ENCODE results near the gene RPS6KA2.
"Not testable (repeated sequence)": the region's sequence is repeated elsewhere in the genome, so short reads cannot be mapped to it uniquely, and the experiment has no call there.

The RPS6KA2 gene

GRCh38 chr6:166655713-166656229, 28.7 kb upstream of the RPS6KA2 start:
- no peak for DNase-seq

DNA sequence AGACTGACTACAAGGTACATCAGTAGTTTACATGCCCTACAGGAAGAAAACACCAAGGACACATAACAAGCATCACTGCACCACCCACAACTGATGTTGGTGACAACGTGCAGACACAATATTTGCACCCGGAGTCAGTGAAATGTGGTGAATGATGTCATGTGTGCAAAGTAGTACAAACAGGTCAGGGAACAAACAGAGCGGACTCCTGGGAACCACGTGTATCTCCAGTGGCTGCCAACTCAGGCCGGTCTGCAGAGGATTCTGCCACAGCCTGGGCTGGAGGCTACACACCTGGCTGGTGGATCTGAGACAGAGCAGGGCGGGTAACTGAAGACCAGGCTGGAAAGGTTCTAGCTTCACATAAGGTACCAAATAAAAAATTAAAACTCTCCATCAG, 28.2 kb upstream of the RPS6KA2 start:
- no peak for DNase-seq

- no peak for DNase-seq
Observed at GRCh38 chr6:166654573-166654972, 27.5 kb upstream of the RPS6KA2 start.

DNA sequence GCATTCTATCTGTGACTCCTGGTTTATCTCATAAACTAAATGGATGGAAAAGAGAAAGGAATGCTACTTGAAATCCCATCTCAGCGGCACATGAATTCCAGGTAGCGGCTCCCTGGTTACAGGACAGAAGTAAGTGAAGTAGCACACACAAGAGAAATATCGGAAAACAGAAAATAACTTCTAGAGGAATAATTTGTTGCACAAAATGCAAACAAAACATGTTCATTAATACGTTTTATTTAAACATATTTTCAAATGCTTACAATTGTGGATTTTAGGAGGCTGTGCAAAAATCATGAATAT, 26.5 kb upstream of the RPS6KA2 start:
- DNase-seq = no peak

GRCh38 chr6:166650824-166651807, 24.1 kb upstream of the RPS6KA2 start:
- DNase-seq = no peak

DNA sequence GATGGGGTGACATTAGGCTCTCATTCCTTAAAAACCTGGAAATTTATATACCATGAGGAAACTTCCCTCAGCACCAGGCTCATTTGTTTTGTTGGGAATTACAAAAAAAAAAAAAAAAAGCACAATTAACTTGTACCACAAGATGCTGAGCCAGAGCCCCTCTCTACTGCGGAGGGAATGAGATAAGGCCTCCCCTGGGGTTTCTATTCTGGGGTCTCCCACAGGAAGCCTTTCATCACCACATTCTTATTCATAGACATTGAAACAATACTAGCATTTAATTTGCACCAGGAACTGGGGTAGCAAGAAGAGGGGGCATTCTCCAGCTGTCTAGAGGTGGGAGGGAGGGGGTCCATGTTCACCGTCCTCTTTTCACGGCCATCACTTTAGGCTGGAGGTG, 23.0 kb upstream of the RPS6KA2 start:
- no peak for DNase-seq

DNA sequence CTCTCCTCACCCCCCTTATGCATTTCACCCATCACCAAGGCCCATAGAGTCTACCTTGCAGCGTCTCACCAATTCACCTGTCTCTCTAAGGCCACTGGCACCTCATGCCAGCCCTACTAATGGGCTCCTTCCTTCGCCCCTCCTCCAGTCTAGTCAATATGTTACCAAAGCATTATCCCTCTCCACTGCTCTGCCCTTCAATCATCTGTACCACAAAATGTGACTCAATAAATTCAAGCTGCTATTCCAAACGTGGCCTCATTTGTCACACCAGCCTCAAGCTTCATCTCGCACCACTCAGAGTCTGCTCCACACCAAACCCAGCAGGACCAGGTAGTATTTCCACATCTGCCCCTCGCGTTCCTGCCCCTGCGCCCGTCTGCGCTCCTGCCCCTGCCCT, 21.8 kb upstream of the RPS6KA2 start:
- DNase-seq = no peak

DNA sequence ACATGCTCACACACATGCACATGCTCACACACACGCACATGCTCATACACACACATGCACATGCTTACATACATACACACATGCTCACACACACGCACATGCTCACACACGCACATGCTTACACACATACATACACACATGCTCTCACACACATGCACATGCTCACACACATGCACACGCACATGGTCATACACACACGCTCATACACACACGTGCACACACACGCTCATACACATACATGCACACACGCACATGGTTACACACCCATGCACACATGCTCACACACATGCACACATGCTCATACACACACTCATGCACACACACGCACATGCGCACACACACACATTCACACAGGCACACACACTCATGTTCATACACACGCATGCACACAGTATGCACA, 20.8 kb upstream of the RPS6KA2 start:
- DNase-seq = no peak

DNA sequence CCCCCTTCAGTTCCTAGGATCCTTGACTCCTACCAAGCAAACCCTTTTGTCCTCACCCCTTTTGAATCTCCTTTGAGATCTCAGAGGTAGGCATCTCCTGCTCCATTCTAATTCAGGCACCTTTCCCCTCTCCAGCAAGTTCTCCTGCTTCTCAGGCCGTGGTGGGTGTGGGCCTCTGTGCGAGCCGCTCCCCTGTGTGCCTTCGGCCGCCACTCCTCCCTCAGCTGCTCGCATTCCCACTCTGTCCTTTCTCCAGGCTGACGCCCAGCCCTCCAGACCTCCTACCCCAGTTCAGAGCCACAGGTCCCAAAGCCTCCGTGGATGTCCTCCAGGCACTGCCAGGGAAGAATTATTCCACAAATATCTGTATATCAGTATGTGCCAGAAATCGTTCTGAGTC, 19.7 kb upstream of the RPS6KA2 start:
- DNase-seq = no peak

DNA sequence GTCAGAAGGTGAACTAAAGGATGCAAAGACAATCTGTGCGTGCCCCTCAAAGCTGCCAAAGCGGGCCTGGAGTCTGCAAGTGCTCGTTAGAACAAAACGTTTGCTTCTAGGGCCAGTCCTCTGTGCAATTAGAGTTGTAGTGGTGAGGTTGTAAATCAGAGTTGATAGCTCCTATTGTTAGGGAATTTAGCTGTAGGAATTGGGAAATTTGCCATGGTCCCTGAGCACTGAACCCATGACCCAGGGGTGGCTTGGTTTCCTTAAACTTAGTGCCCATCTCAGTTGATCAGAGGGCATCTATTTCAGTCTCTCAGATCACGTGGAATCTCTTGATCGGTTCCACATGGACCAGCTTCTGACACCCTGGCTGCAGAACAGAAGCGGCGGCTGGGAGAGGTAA, 18.8 kb upstream of the RPS6KA2 start:
- no peak for DNase-seq

GRCh38 chr6:166644681-166645080, 17.6 kb upstream of the RPS6KA2 start:
- no peak for DNase-seq

- no peak for DNase-seq
Observed at GRCh38 chr6:166643891-166644590, 17.0 kb upstream of the RPS6KA2 start.

GRCh38 chr6:166642646-166643045, 15.6 kb upstream of the RPS6KA2 start:
- DNase-seq = no peak

DNA sequence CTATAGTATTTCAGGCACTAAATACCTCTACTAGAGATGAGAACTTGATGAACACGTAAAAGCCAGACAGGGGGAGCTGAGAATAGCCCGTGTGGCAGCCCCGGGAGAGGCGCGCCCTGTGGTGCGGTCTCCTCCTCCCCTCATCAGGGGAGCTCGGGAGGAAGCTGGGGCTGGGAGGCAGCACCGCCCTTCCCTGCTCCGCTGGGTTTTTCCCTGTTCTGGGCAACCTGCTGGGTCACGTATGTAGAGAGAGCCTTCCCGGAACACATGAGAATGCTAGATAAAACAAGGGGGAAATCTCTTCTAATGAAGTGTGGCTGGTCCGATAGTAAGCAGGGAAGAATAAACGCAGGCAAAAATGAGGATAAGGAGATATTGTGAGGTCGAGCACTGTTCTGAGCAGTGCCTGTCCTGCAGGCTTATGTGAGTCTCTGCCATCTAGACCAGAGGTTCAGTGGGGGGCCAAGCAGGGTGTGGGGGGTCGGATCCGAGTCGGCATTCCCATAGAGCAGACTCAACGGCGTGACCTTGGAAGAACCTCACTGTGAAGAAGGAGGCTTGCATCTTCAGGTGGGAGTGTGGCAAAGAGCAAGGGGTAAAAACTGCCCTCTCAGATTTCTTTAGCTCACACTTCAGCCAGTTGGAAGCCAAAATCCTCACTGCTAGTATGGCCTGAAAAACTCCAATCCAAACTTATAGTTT, 13.4 kb upstream of the RPS6KA2 start:
- DNase-seq = no peak

- no peak for DNase-seq
Observed at GRCh38 chr6:166639921-166640320, 12.9 kb upstream of the RPS6KA2 start.

- no peak for DNase-seq
Observed at GRCh38 chr6:166638573-166638964, 11.5 kb upstream of the RPS6KA2 start.

- no peak for DNase-seq
Observed at GRCh38 chr6:166637812-166638572, 10.9 kb upstream of the RPS6KA2 start.

GRCh38 chr6:166636934-166637333, 9.9 kb upstream of the RPS6KA2 start:
- no peak for DNase-seq

DNA sequence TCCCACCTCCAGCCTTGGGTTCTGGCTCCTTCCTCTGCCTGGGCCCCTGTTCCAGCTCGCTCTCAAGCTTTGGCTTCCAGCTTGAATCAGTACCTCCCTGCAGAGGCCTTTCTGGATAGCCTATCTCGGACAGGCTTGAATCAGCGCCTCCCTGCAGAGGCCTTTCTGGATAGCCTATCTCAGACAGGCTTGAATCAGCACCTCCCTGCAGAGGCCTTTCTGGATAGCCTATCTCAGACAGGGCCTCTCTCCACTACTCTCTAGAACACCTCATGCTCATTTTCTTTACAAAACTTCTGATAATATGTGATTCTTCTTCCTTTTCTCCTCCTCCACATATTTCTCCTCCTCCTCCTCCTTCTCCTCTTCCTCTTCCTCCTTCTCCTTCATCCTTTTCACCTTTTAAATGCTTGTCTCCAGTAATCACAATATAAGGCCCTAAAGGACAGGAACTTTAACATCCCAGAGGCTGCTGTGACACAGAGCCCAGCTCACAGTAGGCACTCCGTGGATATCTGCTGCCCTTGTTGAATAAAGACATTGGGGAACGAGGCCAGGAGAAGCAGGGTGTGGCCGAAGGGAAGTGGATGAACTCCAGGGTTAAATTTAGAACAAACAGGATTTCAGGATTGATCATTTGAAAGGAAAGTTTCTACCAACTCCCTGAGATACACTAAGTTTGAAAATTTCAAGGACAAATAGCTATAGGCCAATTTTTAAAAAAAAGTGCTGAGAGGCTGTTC, 9.3 kb upstream of the RPS6KA2 start:
- no peak for DNase-seq

DNA sequence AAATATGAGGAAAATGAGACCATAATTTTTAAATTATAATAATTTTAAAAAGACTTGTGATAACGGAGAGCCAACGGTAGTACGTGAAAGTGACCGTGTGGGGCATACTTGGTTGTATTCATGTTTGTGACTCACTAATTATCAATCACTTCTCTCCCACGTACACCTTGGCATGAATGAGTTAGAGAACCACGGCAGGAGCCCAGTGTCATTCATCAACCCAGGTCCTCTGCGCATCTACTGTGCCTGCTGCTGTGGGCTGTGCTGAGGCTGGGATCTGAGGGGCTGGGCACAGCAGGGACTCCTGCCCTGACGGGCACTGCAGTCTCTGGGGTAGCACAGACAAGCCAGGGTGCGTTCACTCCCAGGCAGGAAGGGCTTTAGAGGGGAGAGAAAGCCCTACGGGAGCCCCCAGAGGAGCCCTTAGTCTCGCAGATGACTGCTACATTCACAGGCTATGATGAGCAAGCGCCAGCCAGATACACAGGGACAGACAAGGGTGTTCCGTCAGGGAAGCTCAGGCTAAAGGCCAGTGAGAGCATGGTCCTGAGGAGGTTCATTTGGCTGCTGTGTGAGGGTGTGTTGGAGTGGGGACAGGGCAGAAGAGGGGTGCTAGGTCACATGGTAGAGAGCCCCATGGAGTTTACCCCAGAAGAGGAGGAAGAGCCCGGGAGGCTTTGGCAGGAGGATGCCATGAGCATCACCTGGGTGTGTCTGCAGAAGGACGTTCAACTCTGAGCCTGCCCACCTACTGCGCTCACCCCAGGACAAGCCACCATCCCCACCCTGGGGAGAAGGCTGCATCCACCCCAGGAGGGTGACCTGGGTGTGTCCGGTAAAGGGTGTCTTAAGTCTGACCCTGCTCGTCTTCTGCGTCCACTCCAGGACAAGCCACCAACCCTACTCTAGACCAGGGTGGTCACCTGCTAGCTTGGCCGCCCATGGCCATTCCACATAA, 8.2 kb upstream of the RPS6KA2 start:
- no peak for DNase-seq

DNA sequence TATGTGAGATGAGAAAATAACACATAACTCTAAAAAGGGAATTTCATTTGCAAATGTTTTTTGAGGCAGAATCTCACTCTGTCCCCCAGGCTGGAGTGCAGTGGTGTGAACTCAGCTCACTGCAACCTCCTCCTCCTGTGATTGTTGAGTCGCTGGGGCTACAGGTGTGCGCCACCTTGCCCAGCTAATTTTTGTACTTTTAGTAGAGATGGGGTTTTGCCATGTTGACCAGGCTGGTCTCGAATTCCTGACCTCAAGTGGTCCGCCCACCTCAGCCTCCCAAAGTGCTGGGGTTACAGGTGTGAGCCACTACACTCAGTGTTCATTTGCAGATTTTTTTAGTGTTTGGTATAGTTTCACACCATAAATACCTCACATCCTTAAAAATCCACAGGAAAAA, 7.5 kb upstream of the RPS6KA2 start:
- DNase-seq = not testable (repeated sequence)
